Glomerular endothelial cell (primary cell): ENCODE data around the gene PFKFB2. TPM values are rescaled to one million over a fixed set of nuclear protein-coding genes. Genes with fewer than 3 reads are reported as not detected.

Experiments used
- DNase-seq: peaks from one replicate; pipeline ENCODE4 v3.0.0-alpha.2; 2011; ENCODE audit warnings: low read depth, low spot score; ENCODE audit errors: extremely low read depth
- total RNA-seq: library from RNA; depleted of rRNA; stranded (reverse); fragments of >200 nt; gene quantifications from 2 replicates; pipeline ENCODE4 v1.2.3, GENCODE V29; 2015

PFKFB2 gene
- total RNA-seq, 1 donor from 2014 or later = 2.8 TPM

DNA sequence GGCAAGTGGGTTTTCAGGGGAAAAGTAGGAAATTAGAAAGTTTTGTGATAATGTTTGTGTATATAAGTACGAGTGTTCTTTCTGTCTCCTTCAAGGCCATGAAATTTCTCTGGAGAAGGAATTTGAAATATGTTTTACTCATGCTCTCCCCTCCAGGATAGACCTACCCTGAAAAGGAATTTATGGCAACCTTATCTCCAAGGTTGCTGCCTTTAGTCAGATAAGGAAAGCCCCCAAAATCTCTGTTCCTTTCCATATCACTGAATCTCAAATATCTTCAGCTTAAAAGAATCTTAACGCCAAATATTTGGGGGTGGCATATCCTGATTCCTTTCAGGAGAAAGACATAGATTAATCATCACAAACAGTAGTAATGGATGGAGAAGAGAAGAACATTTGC lies 35.1 kb downstream of the PFKFB2 start:
- DNase-seq = no peak

DNA sequence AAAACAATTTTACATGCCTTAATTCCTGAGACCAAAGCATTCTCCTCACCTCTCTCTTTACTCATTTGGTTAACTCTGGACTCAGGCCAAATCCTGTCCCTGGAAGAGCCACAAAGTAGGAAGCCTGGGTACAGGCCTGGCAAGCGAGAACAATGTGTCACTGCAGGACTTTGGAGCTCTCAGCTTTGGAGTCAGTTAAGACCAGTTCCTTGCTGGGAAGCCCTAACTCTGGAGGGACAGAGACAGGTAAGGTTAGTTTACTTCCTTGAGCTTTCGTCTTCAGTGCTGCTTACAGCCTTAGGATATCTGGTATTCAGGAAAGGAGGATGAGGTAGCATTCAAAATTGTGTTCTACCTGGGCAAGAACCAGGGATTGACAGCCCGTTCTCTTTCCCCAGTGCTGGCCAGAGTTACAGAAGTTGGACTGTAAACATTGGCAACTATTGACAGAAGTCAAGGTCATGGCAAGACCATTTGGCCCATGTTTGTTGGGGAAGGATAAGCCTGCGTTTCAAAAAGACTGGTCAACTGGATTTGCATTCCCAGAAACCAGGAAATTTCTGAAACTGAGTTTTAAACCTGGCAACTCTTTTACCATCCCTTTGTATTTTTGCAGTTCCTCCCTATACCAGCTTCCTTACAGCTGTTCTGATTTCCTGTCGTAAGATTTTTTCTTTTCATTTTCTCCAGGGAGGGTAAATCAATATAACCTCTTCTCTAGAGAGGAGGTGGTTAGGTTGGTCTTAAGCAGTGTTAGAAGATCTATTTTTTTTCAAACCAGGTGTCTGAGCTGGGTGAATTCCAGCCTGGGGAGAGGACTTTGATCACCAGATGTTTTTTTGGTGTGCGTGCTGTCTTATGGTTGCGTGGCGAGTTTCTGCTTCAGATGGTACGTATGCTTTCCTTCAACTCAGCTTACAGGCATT lies 35.9 kb downstream of the PFKFB2 start, which contains the start of gene C4BPB:
C4BPB (plus strand) TSS at position 160 of the 926 bp plus-strand sequence; CDS start at position 832, 672 bp downstream.
- no peak for DNase-seq

- DNase-seq = no peak
These were observed 36.7 kb downstream of the PFKFB2 start for GRCh38 chr1:207089627-207090355.

DNA sequence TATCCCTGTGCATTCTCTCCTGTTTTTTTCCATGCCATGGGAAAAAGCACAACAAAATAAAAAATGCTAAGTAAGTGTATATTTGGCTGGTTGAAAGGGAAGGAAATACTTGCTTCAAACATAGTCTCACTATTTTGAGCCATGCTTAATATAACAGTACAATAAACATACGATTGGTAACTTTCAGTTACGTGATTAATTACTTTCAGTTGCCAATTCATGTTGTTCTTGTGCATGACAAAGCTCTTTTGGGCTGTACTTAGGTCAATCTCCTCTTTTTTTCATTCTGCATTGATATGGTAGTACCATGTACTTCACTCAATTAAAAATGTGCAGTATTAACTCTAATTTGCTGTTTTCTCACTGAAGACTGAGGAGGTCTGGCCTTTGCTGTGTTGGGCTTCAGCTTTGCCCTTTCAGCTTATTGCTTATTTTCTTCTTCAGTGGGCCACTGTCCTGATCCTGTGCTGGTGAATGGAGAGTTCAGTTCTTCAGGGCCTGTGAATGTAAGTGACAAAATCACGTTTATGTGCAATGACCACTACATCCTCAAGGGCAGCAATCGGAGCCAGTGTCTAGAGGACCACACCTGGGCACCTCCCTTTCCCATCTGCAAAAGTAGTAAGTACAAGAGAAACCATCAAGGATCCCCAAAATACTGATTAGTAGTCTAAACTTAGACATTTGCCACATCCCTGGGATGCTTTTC lies 38.3 kb downstream of the PFKFB2 start:
- no peak for DNase-seq

DNA sequence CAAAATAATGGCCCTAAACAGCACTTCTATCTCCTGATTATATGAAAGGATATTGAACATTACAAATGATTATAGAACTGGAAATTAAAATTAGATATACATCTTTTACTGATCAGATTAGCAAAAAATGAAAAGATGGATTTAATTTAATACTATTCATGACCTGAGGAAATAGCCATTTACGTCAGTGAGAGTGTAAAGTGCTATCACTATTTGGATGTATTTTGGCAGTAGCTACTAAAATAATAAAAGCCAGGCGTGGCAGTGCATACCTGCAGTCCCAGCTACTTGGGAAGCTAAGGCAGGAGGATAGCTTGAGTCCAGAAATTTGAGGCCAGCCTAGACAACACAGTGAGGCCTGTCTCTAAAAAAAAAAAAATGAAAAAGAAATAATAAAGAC lies 40.9 kb downstream of the PFKFB2 start:
- no peak for DNase-seq

GRCh38 chr1:207097871-207098324 lies 44.8 kb downstream of the PFKFB2 start:
- DNase-seq = no peak

DNA sequence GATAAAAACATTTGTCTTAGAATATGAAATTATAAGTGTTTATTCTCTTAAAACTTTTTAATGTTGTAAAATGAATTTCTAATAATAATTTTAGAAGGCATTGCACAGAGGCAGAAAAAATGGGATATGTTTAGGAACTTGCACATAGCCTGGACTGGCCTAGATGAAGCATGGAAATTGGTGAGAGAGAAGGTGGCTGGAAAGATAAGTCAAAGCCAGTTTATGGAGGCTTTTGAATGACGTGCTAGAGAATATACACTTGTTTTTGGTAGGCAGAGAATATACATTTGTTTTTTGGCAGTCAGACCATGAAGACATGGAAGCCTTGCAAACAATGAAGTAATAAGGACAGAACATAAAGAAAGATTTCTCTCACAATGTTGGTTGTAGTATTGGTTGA lies 48.6 kb downstream of the PFKFB2 start:
- no peak for DNase-seq

- no peak for DNase-seq
These were observed 49.1 kb downstream of the PFKFB2 start for GRCh38 chr1:207102146-207102545.

GRCh38 chr1:207102659-207103058 lies 49.6 kb downstream of the PFKFB2 start:
- DNase-seq = no peak

DNA sequence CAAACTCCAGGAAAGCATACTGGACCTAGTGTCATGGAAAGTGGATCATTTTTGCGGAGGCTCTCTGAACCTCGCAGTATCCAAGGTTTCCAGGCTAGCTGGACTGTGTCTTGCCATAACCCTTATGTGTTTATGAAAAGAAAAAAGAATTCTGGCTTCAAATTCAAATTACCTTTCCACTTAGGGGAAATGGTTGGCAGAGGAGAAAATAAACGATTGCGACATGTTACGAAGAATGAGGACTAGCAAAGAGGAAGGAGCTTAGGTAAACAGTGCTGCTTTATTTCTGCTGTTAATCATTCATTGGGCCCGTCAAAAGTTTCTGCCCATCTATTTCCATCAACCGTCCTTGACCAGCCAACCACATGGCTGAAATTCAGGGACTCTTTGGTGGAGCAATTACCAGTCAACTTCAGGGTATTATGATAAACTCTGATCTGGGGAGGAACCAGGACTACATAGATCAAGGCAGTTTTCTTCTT lies 50.9 kb downstream of the PFKFB2 start, which contains the start of gene C4BPA:
C4BPA (plus strand) TSS at position 342 of the 482 bp plus-strand sequence. CDS start 8,793 bp downstream, outside the sequence.
- no peak for DNase-seq

DNA sequence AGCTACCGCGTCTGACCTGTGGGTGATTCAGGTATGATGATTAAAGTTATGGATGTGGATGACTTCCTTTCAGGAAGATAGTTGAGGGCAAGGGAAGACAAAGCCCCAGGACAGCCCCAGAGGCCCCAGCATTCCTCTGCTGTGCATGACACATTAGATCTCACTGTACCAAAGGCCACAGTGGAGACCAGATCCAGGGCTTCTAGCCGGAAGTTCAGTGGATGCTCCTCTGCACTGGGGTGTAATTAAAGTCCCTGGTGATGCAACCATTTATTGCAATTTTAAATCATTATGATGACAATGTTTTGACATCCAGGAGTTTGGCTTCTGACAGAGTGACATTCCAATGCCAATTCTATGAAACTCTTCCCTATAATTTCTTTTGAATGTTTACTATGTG lies 55.9 kb downstream of the PFKFB2 start:
- no peak for DNase-seq

GRCh38 chr1:207112616-207113296 lies 59.7 kb downstream of the PFKFB2 start:
- DNase-seq = no peak

DNA sequence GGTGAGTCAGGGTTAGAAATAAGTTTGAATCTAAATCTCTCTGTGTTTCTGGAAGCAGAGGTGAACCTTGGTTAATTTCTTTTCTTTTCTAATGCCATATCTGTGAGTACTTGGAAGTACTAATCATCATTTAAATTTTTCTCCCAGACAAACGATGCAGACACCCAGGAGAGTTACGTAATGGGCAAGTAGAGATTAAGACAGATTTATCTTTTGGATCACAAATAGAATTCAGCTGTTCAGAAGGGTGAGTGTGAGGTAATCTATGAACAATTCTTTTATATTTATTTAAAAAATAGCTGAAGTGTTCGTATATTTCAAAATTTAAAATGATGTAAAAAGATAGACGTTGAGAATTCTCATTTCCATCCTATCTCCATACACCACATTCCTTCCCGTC lies 62.2 kb downstream of the PFKFB2 start:
- DNase-seq = no peak

DNA sequence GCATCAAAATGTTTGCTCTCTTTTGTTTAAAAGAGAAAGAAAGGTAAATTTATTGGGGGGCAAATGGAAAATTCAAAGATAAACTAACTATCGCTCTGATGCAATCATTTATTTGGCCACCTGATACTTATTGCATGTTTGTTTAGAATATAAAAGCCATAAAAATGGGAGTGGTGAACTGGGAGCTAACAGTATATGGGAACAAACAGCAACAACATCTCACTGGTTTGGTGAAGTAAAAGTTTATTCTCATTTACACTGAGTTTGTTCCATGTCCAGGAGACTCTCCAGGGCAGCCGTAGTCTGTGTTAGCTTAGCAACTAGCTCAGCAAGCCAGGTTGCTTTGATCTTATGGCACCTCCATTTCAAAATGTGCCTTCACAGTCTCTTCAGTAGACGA lies 71.3 kb downstream of the PFKFB2 start:
- no peak for DNase-seq

DNA sequence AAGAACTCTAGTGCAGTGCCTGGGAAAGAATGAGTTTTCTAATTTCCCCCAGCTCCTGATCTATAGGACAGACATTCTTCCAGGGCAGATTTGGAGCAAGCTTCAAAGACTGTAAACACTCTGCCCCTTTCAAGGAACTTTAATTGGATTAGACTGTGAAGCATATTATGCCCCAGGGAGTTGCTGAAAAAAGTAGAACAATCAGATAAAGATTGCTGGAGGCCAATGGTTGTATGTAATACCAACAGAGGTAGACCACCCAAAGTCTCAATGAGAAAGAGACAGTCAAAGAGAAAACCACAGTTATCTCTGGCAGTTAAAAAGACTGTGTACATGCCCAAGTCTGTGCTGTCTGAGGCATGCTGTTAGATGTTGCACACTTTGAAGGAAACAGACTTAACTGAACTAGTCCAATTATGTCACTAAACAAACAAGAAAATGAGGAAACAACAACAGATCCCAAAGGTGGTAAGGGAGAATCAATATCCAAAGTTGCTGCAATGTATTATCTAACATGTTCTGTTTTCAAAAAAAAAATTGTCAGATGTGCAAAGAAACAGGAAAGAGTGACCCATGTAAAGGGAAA lies 75.4 kb downstream of the PFKFB2 start:
- no peak for DNase-seq

GRCh38 chr1:207129053-207129452 lies 76.0 kb downstream of the PFKFB2 start:
- DNase-seq = no peak
